ENCODE data around the gene PRKCA.

Gene PRKCA

GRCh38 chr17:66309793-66310192 is 7.4 kb downstream of the PRKCA start:
- no peak overlapping the region for H3K4me3 ChIP-seq (ENCODE audit: low read length)
- no peak for DNase-seq (ENCODE audit: low read depth)
- TF ChIP-seq, protein P1, sequence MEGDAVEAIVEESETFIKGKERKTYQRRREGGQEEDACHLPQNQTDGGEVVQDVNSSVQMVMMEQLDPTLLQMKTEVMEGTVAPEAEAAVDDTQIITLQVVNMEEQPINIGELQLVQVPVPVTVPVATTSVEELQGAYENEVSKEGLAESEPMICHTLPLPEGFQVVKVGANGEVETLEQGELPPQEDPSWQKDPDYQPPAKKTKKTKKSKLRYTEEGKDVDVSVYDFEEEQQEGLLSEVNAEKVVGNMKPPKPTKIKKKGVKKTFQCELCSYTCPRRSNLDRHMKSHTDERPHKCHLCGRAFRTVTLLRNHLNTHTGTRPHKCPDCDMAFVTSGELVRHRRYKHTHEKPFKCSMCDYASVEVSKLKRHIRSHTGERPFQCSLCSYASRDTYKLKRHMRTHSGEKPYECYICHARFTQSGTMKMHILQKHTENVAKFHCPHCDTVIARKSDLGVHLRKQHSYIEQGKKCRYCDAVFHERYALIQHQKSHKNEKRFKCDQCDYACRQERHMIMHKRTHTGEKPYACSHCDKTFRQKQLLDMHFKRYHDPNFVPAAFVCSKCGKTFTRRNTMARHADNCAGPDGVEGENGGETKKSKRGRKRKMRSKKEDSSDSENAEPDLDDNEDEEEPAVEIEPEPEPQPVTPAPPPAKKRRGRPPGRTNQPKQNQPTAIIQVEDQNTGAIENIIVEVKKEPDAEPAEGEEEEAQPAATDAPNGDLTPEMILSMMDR (IDR thresholded peaks at IDR 0.05; ENCODE audit: insufficient read depth, low read depth, low read length, missing control alignments): no peak

- no peak overlapping the region for H3K4me3 ChIP-seq (ENCODE audit: low read length)
- TF ChIP-seq, protein P1 (IDR thresholded peaks at IDR 0.05; ENCODE audit: insufficient read depth, low read depth, low read length, missing control alignments): no peak
- DNase-seq (ENCODE audit: low read depth): no peak
These were observed 8.2 kb downstream of the PRKCA start for GRCh38 chr17:66310528-66311148.

DNA sequence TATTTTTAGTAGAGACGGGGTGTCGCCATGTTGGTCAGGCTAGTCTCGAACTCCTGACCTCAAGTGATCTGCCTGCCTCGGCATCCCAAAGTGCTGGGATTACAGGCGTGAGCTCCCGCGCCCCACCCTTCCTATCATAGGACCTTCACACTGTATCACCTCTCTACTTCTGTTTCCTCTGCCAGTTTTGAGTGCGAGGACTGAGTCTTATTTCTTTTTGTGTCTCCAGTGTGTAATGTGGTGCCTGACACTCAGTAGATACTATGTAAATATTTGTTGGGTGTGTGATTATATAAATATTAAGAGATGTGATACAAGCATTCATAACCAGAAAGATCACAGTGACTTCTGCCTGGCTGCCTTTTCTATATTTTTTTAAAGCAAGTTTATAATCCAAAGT is 10.5 kb downstream of the PRKCA start:
- TF ChIP-seq, protein P1 (IDR thresholded peaks at IDR 0.05; ENCODE audit: insufficient read depth, low read depth, low read length, missing control alignments): no peak
- no peak for DNase-seq (ENCODE audit: low read depth)
- H3K4me3 ChIP-seq (ENCODE audit: low read length): no peak overlapping the region

DNA sequence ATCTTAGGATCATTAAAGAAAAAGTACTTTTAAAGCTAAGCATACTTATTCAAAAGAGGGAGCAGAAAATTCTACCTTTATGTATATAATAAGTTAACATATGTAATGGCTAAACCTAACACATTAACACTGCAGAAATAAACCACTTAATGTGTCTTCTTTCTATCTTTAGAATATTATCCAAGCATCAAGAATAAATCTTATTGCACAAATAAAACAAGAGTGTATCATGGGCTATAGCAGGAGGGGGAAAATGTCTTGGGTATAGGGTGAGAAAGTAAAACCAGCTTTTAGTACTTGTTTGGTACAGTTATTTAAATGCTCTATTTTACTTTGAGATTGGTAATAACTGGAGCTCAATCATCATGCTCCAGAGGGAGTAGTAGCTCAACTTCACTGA is 10.9 kb downstream of the PRKCA start:
- TF ChIP-seq, protein P1 (IDR thresholded peaks at IDR 0.05; ENCODE audit: insufficient read depth, low read depth, low read length, missing control alignments): no peak
- no peak overlapping the region for H3K4me3 ChIP-seq (ENCODE audit: low read length)
- DNase-seq (ENCODE audit: low read depth): no peak

- TF ChIP-seq, protein P1 (IDR thresholded peaks at IDR 0.05; ENCODE audit: insufficient read depth, low read depth, low read length, missing control alignments): no peak
- H3K4me3 ChIP-seq (ENCODE audit: low read length): no peak overlapping the region
- DNase-seq (ENCODE audit: low read depth): no peak
These were observed 11.7 kb downstream of the PRKCA start for GRCh38 chr17:66313995-66314659.

DNA sequence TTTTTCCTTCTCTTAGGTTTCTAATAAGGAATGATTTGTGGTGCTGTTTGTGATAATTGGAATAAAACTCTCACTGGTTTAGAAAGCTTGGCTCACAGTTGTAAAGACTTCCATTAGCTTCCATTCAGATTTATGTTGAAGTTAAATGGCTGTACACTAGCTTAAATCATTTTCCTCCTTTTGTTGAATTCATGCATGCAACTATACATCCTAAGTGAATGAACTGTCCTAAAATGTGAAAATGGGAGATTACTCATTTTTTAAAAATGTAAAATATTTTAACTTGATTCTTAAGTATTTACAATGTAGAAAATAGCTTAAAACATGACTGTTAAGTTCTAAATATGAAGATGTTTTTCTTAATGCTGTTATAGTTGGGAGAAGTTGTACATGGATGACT is 15.2 kb downstream of the PRKCA start:
- H3K4me3 ChIP-seq (ENCODE audit: low read length): no peak overlapping the region
- TF ChIP-seq, protein P1 (IDR thresholded peaks at IDR 0.05; ENCODE audit: insufficient read depth, low read depth, low read length, missing control alignments): no peak
- no peak for DNase-seq (ENCODE audit: low read depth)

DNA sequence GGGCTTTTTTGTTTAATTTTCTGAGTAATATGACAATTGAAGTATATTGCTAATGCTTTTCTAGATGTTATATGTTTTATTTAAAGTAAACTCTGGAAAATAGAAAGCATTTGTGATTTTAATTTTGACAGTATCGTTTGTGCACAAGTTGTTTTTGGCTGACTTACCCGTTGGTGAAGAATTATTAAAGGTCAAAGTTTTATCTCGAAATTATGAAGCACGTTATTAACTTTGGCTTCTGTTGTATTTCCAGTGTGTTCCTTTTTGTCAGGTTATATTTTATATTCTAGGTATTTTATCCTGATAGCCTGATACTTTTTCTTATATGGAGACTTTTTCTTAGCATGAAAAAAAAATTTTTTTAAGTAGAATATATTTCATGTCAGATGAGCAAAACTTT is 16.8 kb downstream of the PRKCA start:
- DNase-seq (ENCODE audit: low read depth): no peak
- TF ChIP-seq, protein P1 (IDR thresholded peaks at IDR 0.05; ENCODE audit: insufficient read depth, low read depth, low read length, missing control alignments): no peak
- no peak overlapping the region for H3K4me3 ChIP-seq (ENCODE audit: low read length)

Data from epithelial cell of esophagus (primary cell).